Measurements from ENCODE around the gene NRG2. TPM values are rescaled to one million over a fixed set of nuclear protein-coding genes. Genes with fewer than 3 reads are reported as not detected.

The NRG2 gene
- total RNA-seq, 1 experiment from 2014 or later, result 0.91 TPM

DNA sequence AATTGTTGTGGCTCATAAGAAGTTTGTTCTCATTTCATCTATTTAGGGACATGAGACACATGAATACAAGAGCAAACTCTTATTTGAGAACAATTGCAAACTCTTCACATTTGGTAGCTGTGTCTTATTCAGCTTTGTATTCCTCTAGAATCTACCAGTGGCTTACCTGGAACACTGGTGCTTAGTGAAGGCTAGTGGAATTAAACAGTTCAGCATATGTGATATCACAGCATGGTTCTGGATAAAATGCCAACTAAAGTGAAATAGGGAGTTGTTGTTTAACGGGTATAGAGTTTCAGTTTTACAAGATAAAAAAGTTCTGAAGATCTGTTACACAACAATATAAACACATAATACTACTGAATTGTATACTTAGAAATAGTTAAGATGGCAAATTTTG lies 48.9 kb downstream of the NRG2 start:
- no peak overlapping the region for H3K27ac ChIP-seq (ENCODE audit: low read depth, low read length)
- ChIA-PET CTCF (no interaction called here), RAD21 (ENCODE audit: low non-redundant PET in 1 of 2, low total read pairs in 2 of 2, uncharacterized antibody in 2 of 2, unreplicated experiment in 2 of 2) (no interaction called here), POLR2A (no interaction called here)
- intact Hi-C loops (cut with micrococcal nuclease), result no loop called here
- no peaks in the 10 kb centered on the region for H3K4me1 ChIP-seq (ENCODE audit: control insufficient read depth in 1 of 2, insufficient read depth in 2 of 2, low read length in 2 of 2)
- no peaks in the 10 kb centered on the region for H3K27me3 ChIP-seq (ENCODE audit: insufficient read depth, low read length)
- no peak overlapping the region for H3K4me3 ChIP-seq (replicated peaks in 1 of 2; ENCODE audit: low read depth in 1 of 2, low read length in 2 of 2)
- H3K79me2 ChIP-seq (ENCODE audit: insufficient read depth, low read length), result no peaks in the 10 kb centered on the region
- H3K9ac ChIP-seq (ENCODE audit: low read length), result no peak overlapping the region
- no peak overlapping the region for H3K4me2 ChIP-seq (ENCODE audit: low read length)
- no peak overlapping the region for H2AFZ ChIP-seq (ENCODE audit: low read depth, low read length, poor library complexity, severe bottlenecking)
- DNase-seq (ENCODE audit: low read depth, low spot score) (no peak), ATAC-seq (no peak)
- H3K9me3 ChIP-seq (ENCODE audit: control insufficient read depth in 1 of 2, insufficient read depth in 1 of 2, low read depth in 1 of 2, low read length in 2 of 2), result no peaks in the 10 kb centered on the region
- BruUV-seq (replicated peaks), result no TSS peak
- H3K36me3 ChIP-seq (ENCODE audit: control insufficient read depth in 1 of 2, insufficient read depth in 2 of 2, low read length in 2 of 2), result no peaks in the 10 kb centered on the region
- no peaks in the 10 kb centered on the region for H4K20me1 ChIP-seq (ENCODE audit: insufficient read depth)
- no peaks in the 10 kb centered on the region for H3K9me2 ChIP-seq (ENCODE audit: insufficient read depth)
- no peak for TF ChIP-seq TCF7L2 (IDR thresholded peaks at IDR 0.05; ENCODE audit: borderline replicate concordance, extremely low read depth, insufficient read depth, insufficient read length)
- TF ChIP-seq FOSL1 (IDR thresholded peaks at IDR 0.05; ENCODE audit: low read depth), result no peak
- no peak for TF ChIP-seq ELF1 (IDR thresholded peaks at IDR 0.05; ENCODE audit: borderline replicate concordance, low read depth)
- no peak for TF ChIP-seq SP1 (IDR thresholded peaks at IDR 0.05; ENCODE audit: low read depth)
- no peak for TF ChIP-seq CTCF (IDR thresholded peaks at IDR 0.05 in 2 of 3, conservative IDR thresholded peaks at IDR 0.05 in 1 of 3; ENCODE audit: borderline replicate concordance in 1 of 3, insufficient read depth in 1 of 3, low read depth in 2 of 3, low read length in 2 of 3)
- TF ChIP-seq EZH2 (IDR thresholded peaks at IDR 0.05), result no peak
- TF ChIP-seq EZH2phosphoT487 (IDR thresholded peaks at IDR 0.05; ENCODE audit: borderline replicate concordance), result no peak
- TF ChIP-seq CEBPB (IDR thresholded peaks at IDR 0.05; ENCODE audit: low read depth), result no peak
- TF ChIP-seq POLR2AphosphoS5 (IDR thresholded peaks at IDR 0.05; ENCODE audit: low read depth, low read length), result no peak
- no peak for TF ChIP-seq EGR1 (IDR thresholded peaks at IDR 0.05; ENCODE audit: low read depth)
- TF ChIP-seq REST (IDR thresholded peaks at IDR 0.05; ENCODE audit: low read depth), result no peak
- no peak for TF ChIP-seq SIN3A (IDR thresholded peaks at IDR 0.05; ENCODE audit: low read depth)
- TF ChIP-seq, protein P1, sequence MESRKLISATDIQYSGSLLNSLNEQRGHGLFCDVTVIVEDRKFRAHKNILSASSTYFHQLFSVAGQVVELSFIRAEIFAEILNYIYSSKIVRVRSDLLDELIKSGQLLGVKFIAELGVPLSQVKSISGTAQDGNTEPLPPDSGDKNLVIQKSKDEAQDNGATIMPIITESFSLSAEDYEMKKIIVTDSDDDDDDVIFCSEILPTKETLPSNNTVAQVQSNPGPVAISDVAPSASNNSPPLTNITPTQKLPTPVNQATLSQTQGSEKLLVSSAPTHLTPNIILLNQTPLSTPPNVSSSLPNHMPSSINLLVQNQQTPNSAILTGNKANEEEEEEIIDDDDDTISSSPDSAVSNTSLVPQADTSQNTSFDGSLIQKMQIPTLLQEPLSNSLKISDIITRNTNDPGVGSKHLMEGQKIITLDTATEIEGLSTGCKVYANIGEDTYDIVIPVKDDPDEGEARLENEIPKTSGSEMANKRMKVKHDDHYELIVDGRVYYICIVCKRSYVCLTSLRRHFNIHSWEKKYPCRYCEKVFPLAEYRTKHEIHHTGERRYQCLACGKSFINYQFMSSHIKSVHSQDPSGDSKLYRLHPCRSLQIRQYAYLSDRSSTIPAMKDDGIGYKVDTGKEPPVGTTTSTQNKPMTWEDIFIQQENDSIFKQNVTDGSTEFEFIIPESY (IDR thresholded peaks at IDR 0.05; ENCODE audit: extremely low read depth, insufficient replicate concordance, low read length), result no peak
- TF ChIP-seq POLR2A (IDR thresholded peaks at IDR 0.05; ENCODE audit: borderline replicate concordance, extremely low read depth, insufficient read depth, insufficient read length), result no peak
- TF ChIP-seq YY1 (IDR thresholded peaks at IDR 0.05; ENCODE audit: extremely low read depth, insufficient replicate concordance, low read depth, low read length), result no peak
